ENCODE results near the gene RNF220. TPM values are rescaled to one million over a fixed set of nuclear protein-coding genes. Genes with fewer than 3 reads are reported as not detected.

RNF220 gene
- total and polyA plus RNA-seq, 2 donors from 2014 or later = 66.9 to 69.0 TPM

GRCh38 chr1:44681905-44682882 is 277.1 kb downstream of the RNF220 start:
- DNase-seq (peak in 1 of 5 donors; percentile 24), FAIRE-seq (no peak)
- Histone ChIP-seq H3K27ac (ENCODE audit: low read depth in 2 of 2, low read length in 2 of 2) (no peak overlapping the region), H3K4me3 (ENCODE audit: low read length in 3 of 3) (no peak overlapping the region), H3K36me3 (ENCODE audit: control insufficient read depth in 2 of 3, insufficient read depth in 3 of 3, low read length in 3 of 3) (no peaks in the 10 kb centered on the region), H3K27me3 (ENCODE audit: control insufficient read depth, insufficient read depth, low read length) (no peaks in the 10 kb centered on the region), H3K9ac (ENCODE audit: low read length in 3 of 3) (no peak overlapping the region), H3K9me3 (ENCODE audit: control insufficient read depth in 2 of 3, insufficient read depth in 1 of 3, low read length in 3 of 3) (no peaks in the 10 kb centered on the region), H3K4me1 (ENCODE audit: control insufficient read depth in 2 of 3, insufficient read depth in 2 of 3, low read depth in 1 of 3, low read length in 3 of 3) (peaks cover 0 to 16% (median 5%) of the 10 kb centered on the region in 3 donors)
- TF ChIP-seq CTCF (IDR thresholded peaks at IDR 0.05; ENCODE audit: borderline replicate concordance, extremely low read depth, insufficient read depth) = no peak
- intact Hi-C loops (cut with DNase I) = no loop called here

GRCh38 chr1:44682883-44683265 is 277.8 kb downstream of the RNF220 start:
- DNase-seq (peak in 1 of 5 donors; percentile 11), FAIRE-seq (no peak)
- no peak for TF ChIP-seq CTCF (IDR thresholded peaks at IDR 0.05; ENCODE audit: borderline replicate concordance, extremely low read depth, insufficient read depth)
- H3K27me3 ChIP-seq (ENCODE audit: control insufficient read depth, insufficient read depth, low read length) = peaks cover 2% of the 10 kb centered on the region
- H3K27ac ChIP-seq (ENCODE audit: low read depth in 2 of 2, low read length in 2 of 2) = no peak overlapping the region
- no peak overlapping the region for H3K4me3 ChIP-seq (ENCODE audit: low read length in 3 of 3)
- no peaks in the 10 kb centered on the region for H3K9me3 ChIP-seq (ENCODE audit: control insufficient read depth in 2 of 3, insufficient read depth in 1 of 3, low read length in 3 of 3)
- H3K4me1 ChIP-seq (ENCODE audit: control insufficient read depth in 2 of 3, insufficient read depth in 2 of 3, low read depth in 1 of 3, low read length in 3 of 3) = peaks cover 0 to 16% (median 5%) of the 10 kb centered on the region in 3 donors
- intact Hi-C loops (cut with DNase I) = no loop called here
- H3K36me3 ChIP-seq (ENCODE audit: control insufficient read depth in 2 of 3, insufficient read depth in 3 of 3, low read length in 3 of 3) = no peaks in the 10 kb centered on the region
- no peak overlapping the region for H3K9ac ChIP-seq (ENCODE audit: low read length in 3 of 3)

- H3K4me3 ChIP-seq (ENCODE audit: low read length in 3 of 3) = no peak overlapping the region
- H3K9ac ChIP-seq (ENCODE audit: low read length in 3 of 3) = no peak overlapping the region
- H3K27me3 ChIP-seq (ENCODE audit: control insufficient read depth, insufficient read depth, low read length) = peaks cover 2% of the 10 kb centered on the region
- intact Hi-C loops (cut with DNase I) = no loop called here
- no peak for TF ChIP-seq CTCF (IDR thresholded peaks at IDR 0.05; ENCODE audit: borderline replicate concordance, extremely low read depth, insufficient read depth)
- H3K27ac ChIP-seq (ENCODE audit: low read depth in 2 of 2, low read length in 2 of 2) = peak overlapping the region in 1 of 2 donors; percentile 39
- FAIRE-seq (no peak), DNase-seq (peak in 1 of 5 donors; percentile 8)
- H3K36me3 ChIP-seq (ENCODE audit: control insufficient read depth in 2 of 3, insufficient read depth in 3 of 3, low read length in 3 of 3) = no peaks in the 10 kb centered on the region
- H3K9me3 ChIP-seq (ENCODE audit: control insufficient read depth in 2 of 3, insufficient read depth in 1 of 3, low read length in 3 of 3) = no peaks in the 10 kb centered on the region
- peaks cover 0 to 8% (median 5%) of the 10 kb centered on the region in 3 donors for H3K4me1 ChIP-seq (ENCODE audit: control insufficient read depth in 2 of 3, insufficient read depth in 2 of 3, low read depth in 1 of 3, low read length in 3 of 3)
These were observed 279.5 kb downstream of the RNF220 start for GRCh38 chr1:44684525-44684924.

Measured in kidney (tissue), 14 donors.